Liver (tissue), 3 donors: ENCODE measurements around the gene TUBGCP5.

Source experiments
- CTCF ChIP-seq: fragments of 150-350 bp; IDR thresholded peaks from 2 replicates; pipeline ENCODE4 v1.5.1; 2017; ENCODE audit warnings: improper control_type of control experiment, low read depth, low read length; ENCODE audit not compliant: missing input control
- EGR1 ChIP-seq, 2 donors: IDR thresholded peaks; 2 replicates each; pipeline ENCODE4 v1.6.1; 2016 to 2018; ENCODE audit warnings: antibody characterized with exemption in 2 of 2, low read depth in 2 of 2
- FOXA1 ChIP-seq: IDR thresholded peaks from 2 replicates; pipeline ENCODE4 v1.6.1; 2016; ENCODE audit warnings: antibody characterized with exemption
- GABPA ChIP-seq, 2 donors: IDR thresholded peaks in 1 of 2; conservative IDR thresholded peaks in 1 of 2; 2 replicates each; pipeline ENCODE4 v1.6.1; 2016; ENCODE audit warnings: antibody characterized with exemption in 2 of 2, mild to moderate bottlenecking in 1 of 2, moderate library complexity in 1 of 2
- HNF4G ChIP-seq: IDR thresholded peaks from 2 replicates; pipeline ENCODE4 v1.6.1; 2016; ENCODE audit warnings: antibody characterized with exemption
- JUND ChIP-seq, 2 donors: IDR thresholded peaks; 2 replicates each; pipeline ENCODE4 v1.6.1; 2016; ENCODE audit warnings: antibody characterized with exemption in 2 of 2
- NR2F2 ChIP-seq: IDR thresholded peaks from 2 replicates; pipeline ENCODE4 v1.6.1; 2016; ENCODE audit warnings: antibody characterized with exemption
- REST ChIP-seq: IDR thresholded peaks from 2 replicates; pipeline ENCODE4 v1.6.1; 2016; ENCODE audit warnings: antibody characterized with exemption, mild to moderate bottlenecking
- SP1 ChIP-seq: IDR thresholded peaks from 2 replicates; pipeline ENCODE4 v1.6.1; 2018; ENCODE audit warnings: antibody characterized with exemption, mild to moderate bottlenecking
- YY1 ChIP-seq: IDR thresholded peaks from 2 replicates; pipeline ENCODE4 v1.6.1; 2016; ENCODE audit warnings: antibody characterized with exemption, mild to moderate bottlenecking
- TF ChIP-seq, protein P1 (sequence below): IDR thresholded peaks from 2 replicates; pipeline ENCODE4 v1.6.1; 2016; ENCODE audit warnings: antibody characterized with exemption
- TF ChIP-seq, protein P2 (sequence below): IDR thresholded peaks from 2 replicates; pipeline ENCODE4 v1.6.1; 2016; ENCODE audit warnings: antibody characterized with exemption
- donor health status: healthy.
- donor health status: healthy.

DNA sequence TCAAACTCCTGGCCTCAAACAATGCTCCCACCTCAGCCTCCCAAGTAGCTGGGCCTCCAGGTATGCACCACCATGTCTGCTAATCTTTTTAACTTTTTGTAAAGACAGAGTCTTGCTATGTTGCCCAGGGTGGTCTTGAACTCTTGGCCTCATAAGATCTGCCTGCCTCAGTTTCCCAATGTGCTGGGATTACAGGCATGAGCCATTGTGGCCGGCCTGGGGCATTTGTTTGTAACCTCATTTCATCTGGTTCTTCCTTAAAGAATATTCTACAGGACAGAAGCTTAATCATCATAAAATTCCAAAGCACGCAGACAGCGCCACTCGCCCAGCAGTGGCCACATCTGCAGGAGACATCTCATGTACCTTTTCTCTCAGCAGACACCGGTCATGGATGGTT, 35.6 kb downstream of the TUBGCP5 start:
- TF ChIP-seq CTCF, result no peak
- no peak for TF ChIP-seq YY1
- TF ChIP-seq, protein P1, sequence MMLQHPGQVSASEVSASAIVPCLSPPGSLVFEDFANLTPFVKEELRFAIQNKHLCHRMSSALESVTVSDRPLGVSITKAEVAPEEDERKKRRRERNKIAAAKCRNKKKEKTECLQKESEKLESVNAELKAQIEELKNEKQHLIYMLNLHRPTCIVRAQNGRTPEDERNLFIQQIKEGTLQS, result no peak
- TF ChIP-seq GABPA (IDR thresholded peaks at IDR 0.05 in 1 of 2, conservative IDR thresholded peaks at IDR 0.05 in 1 of 2), result no peak
- no peak for TF ChIP-seq REST
- no peak for TF ChIP-seq FOXA1
- TF ChIP-seq EGR1 (IDR thresholded peaks at IDR 0.05; ENCODE audit: low read depth in 2 of 2), result no peak
- TF ChIP-seq SP1, result no peak
- no peak for TF ChIP-seq JUND (IDR thresholded peaks at IDR 0.05)
- TF ChIP-seq, protein P2, sequence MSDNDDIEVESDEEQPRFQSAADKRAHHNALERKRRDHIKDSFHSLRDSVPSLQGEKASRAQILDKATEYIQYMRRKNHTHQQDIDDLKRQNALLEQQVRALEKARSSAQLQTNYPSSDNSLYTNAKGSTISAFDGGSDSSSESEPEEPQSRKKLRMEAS, result no peak
- TF ChIP-seq NR2F2, result no peak
- no peak for TF ChIP-seq HNF4G
